DOHH2 (cell line): ENCODE data around the gene GAB1.
A peak's percentile ranks its signal among the peaks of the same experiment; 100 is the strongest.

Experiments used
- H3F3A ChIP-seq: fragments of 200-600 bp; sonication (generic), shearing (Covaris generic); 2 replicates; pipeline ENCODE4 v1.6.0; 2016; ENCODE audit warnings: antibody characterized with exemption, mild to moderate bottlenecking; ENCODE audit not compliant: control insufficient read depth, insufficient read depth
- H3K27ac ChIP-seq: fragments of 200-600 bp; sonication (generic); 2 replicates; pipeline ENCODE4 v1.5.1; 2014; ENCODE audit warnings: low read depth, mild to moderate bottlenecking, low read length, moderate library complexity
- H3K27me3 ChIP-seq: fragments of 200-600 bp; sonication (generic); 2 replicates; pipeline ENCODE4 v1.6.1; 2014; ENCODE audit warnings: mild to moderate bottlenecking, low read length, mixed read lengths; ENCODE audit not compliant: control insufficient read depth
- H3K36me3 ChIP-seq: fragments of 200-600 bp; sonication (generic); 2 replicates; pipeline ENCODE4 v1.6.1; 2014; ENCODE audit warnings: mild to moderate bottlenecking, low read length, moderate library complexity, mixed read lengths; ENCODE audit not compliant: control insufficient read depth
- H3K4me1 ChIP-seq: fragments of 200-600 bp; sonication (generic); 2 replicates; pipeline ENCODE4 v1.6.1; 2014; ENCODE audit warnings: mild to moderate bottlenecking, low read length, mixed read lengths; ENCODE audit not compliant: control insufficient read depth
- H3K4me2 ChIP-seq: fragments of 200-600 bp; sonication (generic); 2 replicates; pipeline ENCODE4 v1.6.0; 2014; ENCODE audit warnings: mild to moderate bottlenecking, low read length, moderate library complexity
- H3K4me3 ChIP-seq: fragments of 200-600 bp; sonication (generic); 2 replicates; pipeline ENCODE4 v1.5.1; 2014; ENCODE audit warnings: mild to moderate bottlenecking, low read length, mixed read lengths
- H3K79me2 ChIP-seq: fragments of 200-600 bp; sonication (generic); 2 replicates; pipeline ENCODE4 v1.6.1; 2014; ENCODE audit warnings: mild to moderate bottlenecking, low read length, mixed read lengths; ENCODE audit not compliant: control insufficient read depth
- H3K9me2 ChIP-seq: fragments of 200-600 bp; sonication (generic); replicated peaks from 2 replicates; pipeline ENCODE4 v1.6.1; 2014; ENCODE audit warnings: mild to moderate bottlenecking, low read length, mixed read lengths; ENCODE audit not compliant: control insufficient read depth
- H3K9me3 ChIP-seq: fragments of 200-600 bp; sonication (generic); 2 replicates; pipeline ENCODE4 v1.6.1; 2014; ENCODE audit warnings: antibody characterized with exemption, low read length, mixed read lengths; ENCODE audit not compliant: control insufficient read depth, insufficient read depth
- H4K20me1 ChIP-seq: fragments of 200-600 bp; sonication (generic); 2 replicates; pipeline ENCODE4 v1.6.0; 2014; ENCODE audit warnings: low read depth, mild to moderate bottlenecking, antibody characterized with exemption, low read length, moderate library complexity; ENCODE audit not compliant: control insufficient read depth, insufficient read depth
- EZH2phosphoT487 ChIP-seq: fragments of 200-600 bp; sonication (generic); IDR thresholded peaks from 2 replicates; pipeline ENCODE4 v1.6.1; 2017; ENCODE audit warnings: borderline replicate concordance, mild to moderate bottlenecking, antibody characterized with exemption, low read length, moderate library complexity, mixed read lengths
- TF ChIP-seq, protein P1 (sequence below): fragments of 200-600 bp; sonication (generic); IDR thresholded peaks from one replicate; pipeline ENCODE4 v1.5.1; 2014; ENCODE audit warnings: antibody characterized with exemption, mild to moderate bottlenecking, low read depth, low read length; ENCODE audit not compliant: poor library complexity, severe bottlenecking

GAB1 gene

DNA sequence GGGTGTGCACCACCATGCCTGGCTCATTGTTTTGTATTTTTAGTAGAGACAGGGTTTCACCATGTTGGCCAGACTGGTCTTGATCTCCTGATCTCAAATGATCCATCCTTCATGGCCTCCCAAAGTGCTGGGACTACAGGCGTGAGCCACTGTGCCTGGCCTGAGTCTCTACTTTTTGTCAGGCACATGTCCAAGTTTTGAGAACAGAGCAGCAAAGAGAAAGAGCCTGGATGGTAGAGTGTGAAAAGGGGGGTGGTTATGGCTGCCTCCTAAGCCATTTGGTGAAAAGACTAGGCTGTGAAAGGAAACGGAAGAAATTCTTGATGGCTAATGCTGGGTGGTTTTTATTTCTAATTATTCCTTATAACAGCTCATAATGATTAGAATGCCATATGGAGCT, 63.4 kb downstream of the GAB1 start:
- H3K36me3 ChIP-seq: peaks cover 37% of the 10 kb centered on the region
- no peaks in the 10 kb centered on the region for H3K9me2 ChIP-seq
- peak overlapping the region; percentile 6; the same call in 1 of the 2 replicates for H3K4me2 ChIP-seq
- H3F3A ChIP-seq: peaks cover 47% of the 10 kb centered on the region
- no peaks in the 10 kb centered on the region for H4K20me1 ChIP-seq
- H3K4me1 ChIP-seq: peaks cover 99% of the 10 kb centered on the region
- no peaks in the 10 kb centered on the region for H3K27me3 ChIP-seq
- H3K79me2 ChIP-seq: peaks cover 69% of the 10 kb centered on the region
- peak overlapping the region; percentile 62; the same call in 1 of the 2 replicates for H3K27ac ChIP-seq
- TF ChIP-seq EZH2phosphoT487: no peak
- TF ChIP-seq, protein P1, sequence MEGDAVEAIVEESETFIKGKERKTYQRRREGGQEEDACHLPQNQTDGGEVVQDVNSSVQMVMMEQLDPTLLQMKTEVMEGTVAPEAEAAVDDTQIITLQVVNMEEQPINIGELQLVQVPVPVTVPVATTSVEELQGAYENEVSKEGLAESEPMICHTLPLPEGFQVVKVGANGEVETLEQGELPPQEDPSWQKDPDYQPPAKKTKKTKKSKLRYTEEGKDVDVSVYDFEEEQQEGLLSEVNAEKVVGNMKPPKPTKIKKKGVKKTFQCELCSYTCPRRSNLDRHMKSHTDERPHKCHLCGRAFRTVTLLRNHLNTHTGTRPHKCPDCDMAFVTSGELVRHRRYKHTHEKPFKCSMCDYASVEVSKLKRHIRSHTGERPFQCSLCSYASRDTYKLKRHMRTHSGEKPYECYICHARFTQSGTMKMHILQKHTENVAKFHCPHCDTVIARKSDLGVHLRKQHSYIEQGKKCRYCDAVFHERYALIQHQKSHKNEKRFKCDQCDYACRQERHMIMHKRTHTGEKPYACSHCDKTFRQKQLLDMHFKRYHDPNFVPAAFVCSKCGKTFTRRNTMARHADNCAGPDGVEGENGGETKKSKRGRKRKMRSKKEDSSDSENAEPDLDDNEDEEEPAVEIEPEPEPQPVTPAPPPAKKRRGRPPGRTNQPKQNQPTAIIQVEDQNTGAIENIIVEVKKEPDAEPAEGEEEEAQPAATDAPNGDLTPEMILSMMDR: no peak
- H3K9me3 ChIP-seq: no peaks in the 10 kb centered on the region
- 0 out of 2 replicates have a peak overlapping the region, but pooled peaks have one; percentile 1 for H3K4me3 ChIP-seq

DNA sequence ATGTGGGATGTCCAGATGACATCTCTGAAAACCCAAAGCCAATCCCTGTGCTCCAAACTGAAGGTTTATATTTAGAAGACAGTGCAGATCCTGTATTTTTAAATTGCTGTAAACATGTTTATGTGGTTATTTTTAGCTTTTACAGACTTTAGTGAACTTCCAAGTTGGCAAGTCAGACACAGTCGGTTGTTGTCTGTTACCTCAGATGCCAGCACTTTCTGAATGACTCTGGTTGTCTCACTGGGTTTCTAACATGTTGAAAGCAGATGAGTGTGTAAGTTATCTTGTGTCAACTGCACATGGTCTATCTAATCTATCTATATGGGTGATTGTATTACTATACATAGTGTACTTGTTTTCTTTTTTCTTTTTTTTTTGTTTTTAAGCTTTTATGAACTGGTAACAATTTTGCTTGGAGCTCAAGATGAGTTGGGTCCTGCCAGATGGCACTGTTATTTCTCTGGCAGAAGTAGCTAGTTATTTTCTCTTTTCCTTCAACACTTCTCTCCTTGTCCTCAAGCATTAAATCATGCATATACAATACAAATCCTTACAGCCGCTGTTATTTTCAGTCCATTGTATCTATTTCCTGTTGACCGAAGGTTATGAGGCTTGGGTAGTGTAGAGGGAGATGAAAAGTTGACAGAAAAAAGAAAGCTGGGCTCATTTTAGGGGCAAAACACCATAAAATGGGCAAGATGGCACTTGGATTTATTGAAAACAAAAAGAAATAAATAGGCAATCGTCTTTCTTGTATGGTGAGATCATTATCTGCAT, 66.3 kb downstream of the GAB1 start:
- Histone ChIP-seq H3K9me3 (no peaks in the 10 kb centered on the region), H3F3A (peaks cover 45% of the 10 kb centered on the region), H3K79me2 (peaks cover 69% of the 10 kb centered on the region), H3K27me3 (no peaks in the 10 kb centered on the region), H3K4me2 (peak overlapping the region; percentile 79), H3K36me3 (peaks cover 35% of the 10 kb centered on the region), H3K9me2 (no peaks in the 10 kb centered on the region), H4K20me1 (no peaks in the 10 kb centered on the region), H3K27ac (peak overlapping the region; percentile 98), H3K4me3 (peak overlapping the region; percentile 69), H3K4me1 (peaks cover 99% of the 10 kb centered on the region)
- TF ChIP-seq, protein P1: no peak
- no peak for TF ChIP-seq EZH2phosphoT487

DNA sequence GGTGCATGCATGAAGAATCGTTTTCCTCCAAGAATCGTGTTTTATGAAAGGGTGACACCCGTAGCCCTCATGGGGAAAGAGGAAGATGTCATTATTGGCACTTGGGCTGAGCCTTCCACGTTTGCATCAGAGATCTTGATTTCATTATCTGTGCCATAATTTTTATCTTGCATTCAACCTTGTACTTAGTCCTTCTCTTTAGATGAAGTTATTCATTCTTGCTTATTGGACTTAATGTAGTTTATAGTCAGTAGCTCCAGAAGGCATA, 66.8 kb downstream of the GAB1 start:
- TF ChIP-seq, protein P1: no peak
- no peak for TF ChIP-seq EZH2phosphoT487
- no peaks in the 10 kb centered on the region for H4K20me1 ChIP-seq
- H3K4me3 ChIP-seq: peak overlapping the region; percentile 69
- H3K27me3 ChIP-seq: no peaks in the 10 kb centered on the region
- peaks cover 41% of the 10 kb centered on the region for H3F3A ChIP-seq
- no peaks in the 10 kb centered on the region for H3K9me3 ChIP-seq
- H3K27ac ChIP-seq: peak overlapping the region; percentile 98
- H3K4me1 ChIP-seq: peaks cover 99% of the 10 kb centered on the region
- H3K36me3 ChIP-seq: peaks cover 34% of the 10 kb centered on the region
- H3K9me2 ChIP-seq: no peaks in the 10 kb centered on the region
- H3K4me2 ChIP-seq: peak overlapping the region; percentile 79
- peaks cover 69% of the 10 kb centered on the region for H3K79me2 ChIP-seq
